Activated T-cell treated with anti-CD3 and anti-CD28 coated beads, Interleukin-2, amount 50 U/mL, for 24 hours (primary cell): ENCODE data around the gene HCCS.

Experiments
- DNase-seq: peaks from one replicate; pipeline ENCODE4 v3.0.0-alpha.2; 2020
- H3K27ac Mint-ChIP-seq: 2 replicates; pipeline ENCODE4 v1.8.0; 2020; ENCODE audit warnings: mild to moderate bottlenecking, mixed read lengths
- H3K27me3 Mint-ChIP-seq: 2 replicates; pipeline ENCODE4 v1.8.0; 2020; ENCODE audit warnings: mixed read lengths
- H3K36me3 Mint-ChIP-seq: 2 replicates; pipeline ENCODE4 v1.8.0; 2020; ENCODE audit warnings: low read depth, mixed read lengths
- H3K4me1 Mint-ChIP-seq: 2 replicates; pipeline ENCODE4 v1.8.0; 2020; ENCODE audit warnings: low read depth, mixed read lengths
- H3K4me3 Mint-ChIP-seq: 2 replicates; pipeline ENCODE4 v1.8.0; 2020; ENCODE audit warnings: mild to moderate bottlenecking, moderate library complexity, mixed read lengths
- H3K9me3 Mint-ChIP-seq: 2 replicates; pipeline ENCODE4 v1.8.0; 2020; ENCODE audit warnings: mixed read lengths

The HCCS gene

GRCh38 chrX:11137543-11138139, 26.5 kb downstream of the HCCS start:
- DNase-seq = no peak
- Mint-ChIP-seq H3K36me3 (no peaks in the 10 kb centered on the region), H3K4me1 (no peaks in the 10 kb centered on the region), H3K27me3 (peaks cover 38% of the 10 kb centered on the region), H3K9me3 (no peaks in the 10 kb centered on the region), H3K4me3 (no peak overlapping the region), H3K27ac (no peak overlapping the region)

GRCh38 chrX:11138498-11139390, 27.6 kb downstream of the HCCS start:
- Mint-ChIP-seq H3K27me3 (peaks cover 41% of the 10 kb centered on the region), H3K4me3 (no peak overlapping the region), H3K4me1 (no peaks in the 10 kb centered on the region), H3K27ac (no peak overlapping the region), H3K9me3 (no peaks in the 10 kb centered on the region), H3K36me3 (no peaks in the 10 kb centered on the region)
- DNase-seq = no peak

DNA sequence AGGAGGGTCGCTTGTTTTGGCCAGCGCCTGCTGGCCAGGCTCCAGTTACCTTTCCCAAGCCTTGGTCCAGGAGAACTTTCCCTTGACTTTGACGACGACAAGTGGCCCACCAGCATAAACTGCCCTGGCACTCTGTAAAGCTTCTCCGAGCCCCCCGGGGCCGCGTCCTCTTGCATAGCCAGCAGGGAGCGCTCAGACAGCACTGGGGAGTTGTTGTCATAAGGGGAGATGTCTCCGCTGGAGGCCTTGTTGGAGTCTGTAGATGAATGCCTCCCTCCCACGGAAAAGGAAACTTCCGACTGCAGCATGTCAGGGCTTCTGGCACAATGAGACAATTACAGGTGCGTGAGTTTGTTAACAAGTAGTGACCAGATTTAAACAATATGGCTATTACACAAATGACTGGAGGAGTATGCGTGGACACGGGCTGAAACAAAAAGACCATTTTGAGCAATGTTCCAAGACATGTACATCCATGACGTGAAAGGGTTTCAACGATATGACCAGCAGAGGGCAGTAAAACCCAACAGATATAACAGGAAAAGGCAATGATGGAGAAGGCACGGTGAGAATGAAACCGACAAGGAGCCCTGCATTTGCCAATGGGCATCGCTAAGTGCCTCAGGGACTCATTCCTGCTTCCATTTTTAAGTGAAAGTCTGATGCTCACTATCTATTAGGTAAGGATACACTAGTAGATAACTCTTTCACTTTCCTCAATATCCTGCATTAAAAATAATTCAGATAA, 33.0 kb downstream of the HCCS start:
- no peaks in the 10 kb centered on the region for H3K36me3 Mint-ChIP-seq
- peaks cover 49% of the 10 kb centered on the region for H3K27me3 Mint-ChIP-seq
- H3K9me3 Mint-ChIP-seq = no peaks in the 10 kb centered on the region
- H3K4me3 Mint-ChIP-seq = peak overlapping the region; percentile 38
- peaks cover 3% of the 10 kb centered on the region for H3K4me1 Mint-ChIP-seq
- peak; percentile 34 for DNase-seq
- H3K27ac Mint-ChIP-seq = no peak overlapping the region

DNA sequence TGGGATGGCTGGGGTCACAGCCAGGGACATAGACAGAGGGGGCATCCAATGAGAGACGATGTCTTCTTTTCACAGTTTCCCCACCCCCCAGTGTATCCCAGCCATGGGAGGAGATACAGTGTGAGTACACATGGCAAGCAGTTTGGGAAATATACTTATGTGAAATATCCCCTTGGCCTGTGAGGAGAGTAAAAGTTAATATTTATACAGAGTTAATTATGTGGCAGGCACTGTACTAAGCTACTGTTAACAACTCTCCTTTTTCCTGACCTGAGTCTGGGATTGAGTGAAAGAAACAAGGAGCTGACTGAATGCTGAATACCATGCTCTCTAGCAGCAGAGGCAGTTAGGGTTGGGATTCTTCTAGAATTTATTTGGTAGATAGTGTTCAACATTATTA, 35.3 kb downstream of the HCCS start:
- H3K36me3 Mint-ChIP-seq = no peaks in the 10 kb centered on the region
- peaks cover 3% of the 10 kb centered on the region for H3K4me1 Mint-ChIP-seq
- DNase-seq = no peak
- no peak overlapping the region for H3K4me3 Mint-ChIP-seq
- peaks cover 43% of the 10 kb centered on the region for H3K27me3 Mint-ChIP-seq
- no peak overlapping the region for H3K27ac Mint-ChIP-seq
- no peaks in the 10 kb centered on the region for H3K9me3 Mint-ChIP-seq

DNA sequence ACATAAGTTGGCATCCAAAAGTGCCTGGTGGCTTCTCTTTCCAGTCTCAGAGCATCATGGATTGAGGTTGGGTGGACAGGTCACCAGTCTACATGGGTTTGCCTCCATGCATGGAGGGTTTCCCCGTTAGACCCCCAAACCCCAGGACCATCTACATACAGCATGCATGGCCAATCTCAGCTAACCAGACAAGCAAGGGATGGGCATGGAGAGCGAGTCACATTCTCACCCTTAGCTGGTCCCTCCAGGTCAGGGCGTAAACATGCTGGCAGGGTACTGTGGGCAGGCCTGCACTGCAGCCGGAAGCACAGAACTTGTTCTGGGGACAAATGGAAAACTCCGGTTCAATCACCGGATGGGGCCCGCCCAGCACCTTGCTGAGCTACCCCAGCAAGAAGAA, 37.3 kb downstream of the HCCS start:
- H3K27me3 Mint-ChIP-seq = peaks cover 52% of the 10 kb centered on the region
- no peak for DNase-seq
- H3K27ac Mint-ChIP-seq = no peak overlapping the region
- peaks cover 3% of the 10 kb centered on the region for H3K4me1 Mint-ChIP-seq
- no peak overlapping the region for H3K4me3 Mint-ChIP-seq
- H3K9me3 Mint-ChIP-seq = no peaks in the 10 kb centered on the region
- no peaks in the 10 kb centered on the region for H3K36me3 Mint-ChIP-seq

DNA sequence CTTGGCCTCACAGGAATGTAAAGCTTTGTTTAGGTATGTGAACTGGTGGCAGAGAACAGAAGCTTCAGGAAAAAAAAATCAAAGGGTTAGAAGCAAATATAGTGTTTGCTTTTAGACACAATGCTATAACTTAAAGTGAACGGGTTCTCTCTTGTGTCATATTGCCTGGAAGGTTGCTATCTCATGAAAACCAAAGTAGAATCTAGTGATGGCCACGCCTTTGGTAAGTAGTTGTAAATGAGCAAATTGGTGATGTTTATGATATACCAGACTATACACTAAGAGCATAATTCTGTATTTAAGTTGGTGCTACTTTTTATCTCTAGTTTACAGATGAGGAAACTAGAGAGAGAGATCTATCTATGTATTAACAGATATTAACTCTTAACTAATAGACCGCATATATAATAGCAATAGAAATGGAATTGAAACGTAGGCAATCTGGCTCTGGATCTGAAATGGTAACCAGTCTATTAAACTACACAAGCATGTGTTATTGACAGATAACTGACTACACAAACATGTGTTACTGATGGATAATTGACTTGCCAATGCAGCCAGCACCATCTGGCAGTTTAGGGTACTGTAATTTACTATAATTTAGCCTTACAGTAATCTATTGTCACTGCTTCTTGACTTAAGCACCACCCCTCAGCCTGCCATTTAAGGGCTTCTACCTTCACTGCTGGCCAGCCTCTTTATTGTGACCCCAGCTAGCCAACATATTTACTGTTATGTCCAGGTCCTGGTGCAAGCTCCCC, 40.8 kb downstream of the HCCS start:
- no peak for DNase-seq
- Mint-ChIP-seq H3K4me3 (no peak overlapping the region), H3K36me3 (no peaks in the 10 kb centered on the region), H3K4me1 (no peaks in the 10 kb centered on the region), H3K27ac (no peak overlapping the region), H3K9me3 (no peaks in the 10 kb centered on the region), H3K27me3 (peaks cover 54% of the 10 kb centered on the region)

DNA sequence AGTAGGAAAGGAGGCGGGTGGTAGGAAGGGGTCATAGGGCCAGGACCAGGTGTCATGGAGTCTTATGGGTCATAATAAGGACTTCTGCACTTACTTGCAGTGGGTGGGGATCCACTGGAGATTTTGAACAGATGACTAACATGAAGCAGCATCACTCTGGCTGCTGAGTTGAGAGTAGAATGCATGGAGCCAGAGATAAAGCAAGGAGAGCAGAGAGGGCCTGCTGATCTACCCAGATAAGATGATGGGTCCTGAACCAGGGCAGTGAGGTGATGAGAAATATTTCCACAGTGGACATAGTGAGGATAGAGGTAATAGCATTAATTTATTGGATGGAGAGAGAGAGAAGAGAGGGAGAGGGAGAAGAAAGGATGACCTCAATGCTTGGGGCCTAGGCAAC, 48.0 kb downstream of the HCCS start:
- no peaks in the 10 kb centered on the region for H3K36me3 Mint-ChIP-seq

GRCh38 chrX:11164433-11164832, 53.3 kb downstream of the HCCS start:
- no peak for DNase-seq
- Mint-ChIP-seq H3K4me3 (no peak overlapping the region), H3K36me3 (no peaks in the 10 kb centered on the region), H3K27me3 (peaks cover 33% of the 10 kb centered on the region), H3K4me1 (no peaks in the 10 kb centered on the region), H3K9me3 (no peaks in the 10 kb centered on the region), H3K27ac (no peak overlapping the region)

More for the DNA sequence above, 48.0 kb downstream of the HCCS start:
- Mint-ChIP-seq H3K4me3 (no peak overlapping the region), H3K27me3 (peaks cover 40% of the 10 kb centered on the region), H3K9me3 (no peaks in the 10 kb centered on the region), H3K4me1 (no peaks in the 10 kb centered on the region), H3K27ac (no peak overlapping the region)
- DNase-seq = no peak

- Mint-ChIP-seq H3K4me1 (no peaks in the 10 kb centered on the region), H3K9me3 (no peaks in the 10 kb centered on the region), H3K27me3 (peaks cover 42% of the 10 kb centered on the region), H3K27ac (no peak overlapping the region), H3K36me3 (no peaks in the 10 kb centered on the region), H3K4me3 (no peak overlapping the region)
- DNase-seq = no peak
These were observed 60.8 kb downstream of the HCCS start for GRCh38 chrX:11171956-11172355.

DNA sequence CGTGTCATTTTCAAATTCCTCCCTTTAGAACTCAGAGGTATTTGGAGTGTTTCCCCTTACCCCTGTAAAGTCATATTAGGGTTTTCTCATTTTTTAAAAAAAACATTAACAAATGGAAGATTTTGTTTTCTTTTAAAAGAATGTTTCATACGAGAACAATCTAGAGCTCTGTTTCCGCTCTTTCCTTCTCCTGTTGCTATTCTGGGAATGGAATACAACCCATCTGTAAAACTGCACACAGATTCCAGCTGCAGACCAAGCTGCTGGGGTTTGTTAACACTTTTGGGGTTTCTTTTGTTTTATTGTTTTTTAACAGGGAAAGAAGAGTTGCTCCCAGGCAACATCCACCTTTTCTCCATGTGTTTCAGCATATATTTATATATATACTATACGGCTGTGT, 61.3 kb downstream of the HCCS start:
- H3K9me3 Mint-ChIP-seq = no peaks in the 10 kb centered on the region
- H3K27ac Mint-ChIP-seq = no peak overlapping the region
- no peak overlapping the region for H3K4me3 Mint-ChIP-seq
- peaks cover 38% of the 10 kb centered on the region for H3K27me3 Mint-ChIP-seq
- no peaks in the 10 kb centered on the region for H3K4me1 Mint-ChIP-seq
- DNase-seq = no peak
- no peaks in the 10 kb centered on the region for H3K36me3 Mint-ChIP-seq
